Renal cortical epithelial cell (primary cell): ENCODE results near the gene SMIM10. TPM values are rescaled to one million over a fixed set of nuclear protein-coding genes. Genes with fewer than 3 reads are reported as not detected.
A peak's percentile ranks its signal among the peaks of the same experiment; 100 is the strongest.
"Not testable (repeated sequence)": the region's sequence is repeated elsewhere in the genome, so short reads cannot be mapped to it uniquely, and the experiment has no call there.

Experiments
- DNase-seq: peaks from one replicate; pipeline ENCODE4 v3.0.0-alpha.2; 2011; ENCODE audit warnings: low read depth
- total RNA-seq: library from RNA; depleted of rRNA; stranded (reverse); fragments of >200 nt; gene quantifications from 2 replicates; pipeline ENCODE4 v1.2.3, GENCODE V29; 2014

SMIM10 gene
- total RNA-seq, 1 donor from 2014 or later = 0.99 TPM

DNA sequence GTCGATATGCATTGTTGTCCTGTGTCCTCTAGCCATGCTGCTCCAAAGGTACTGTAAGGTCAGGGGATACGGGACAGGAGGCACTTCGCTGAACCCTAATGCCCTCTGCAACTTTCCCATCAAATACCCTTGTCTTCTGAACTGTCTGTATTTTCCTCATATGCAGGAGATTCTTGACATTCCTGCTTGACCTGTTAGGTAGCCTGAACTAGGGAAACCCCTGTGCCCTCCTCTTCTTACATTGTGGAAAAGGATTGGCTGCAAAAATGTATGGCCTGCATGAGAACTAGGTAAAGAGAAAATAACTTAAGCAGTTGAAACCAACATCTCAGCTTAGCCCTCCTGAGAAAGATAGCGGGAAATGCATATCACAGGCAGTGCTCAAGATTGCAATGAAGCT, 20.1 kb downstream of the SMIM10 start:
- no peak for DNase-seq

DNA sequence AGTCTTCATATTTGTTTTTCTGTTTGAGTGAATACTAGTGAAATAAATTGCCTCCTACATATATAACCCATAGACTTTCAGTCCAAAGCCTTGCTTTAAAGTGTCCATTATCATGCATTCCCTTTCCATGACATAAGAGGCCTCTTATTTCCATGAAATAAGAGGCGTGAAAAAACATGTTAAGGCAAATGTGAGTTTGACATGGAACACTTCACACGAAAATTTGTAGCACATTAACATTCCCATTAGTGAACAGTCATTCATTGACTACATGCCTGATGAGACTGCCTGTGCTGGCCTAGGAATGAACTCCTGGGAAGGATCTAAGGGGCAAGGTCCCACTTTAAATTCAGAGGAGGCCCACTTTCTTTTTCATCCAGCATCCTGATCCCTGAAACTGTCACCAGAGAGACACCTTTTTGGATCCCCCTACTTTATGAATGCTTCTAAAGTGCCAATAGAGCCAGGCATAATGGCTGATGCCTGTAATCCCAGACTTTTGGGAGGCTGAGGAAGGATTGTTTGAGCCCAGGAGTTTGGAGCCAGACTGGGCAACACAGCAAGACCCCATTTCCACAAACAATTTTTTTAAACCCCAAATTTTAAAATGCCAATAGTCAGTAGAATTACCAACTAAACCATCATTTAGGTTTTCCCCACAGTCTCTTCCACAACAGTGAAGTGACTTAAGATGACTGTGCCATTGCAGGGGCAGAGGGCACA, 24.9 kb downstream of the SMIM10 start:
- peak; percentile 23 for DNase-seq

GRCh38 chrX:135019890-135020289, 29.1 kb downstream of the SMIM10 start:
- not testable (repeated sequence) for DNase-seq

- not testable (repeated sequence) for DNase-seq
Measured at GRCh38 chrX:135023791-135024190, 33.0 kb downstream of the SMIM10 start.

DNA sequence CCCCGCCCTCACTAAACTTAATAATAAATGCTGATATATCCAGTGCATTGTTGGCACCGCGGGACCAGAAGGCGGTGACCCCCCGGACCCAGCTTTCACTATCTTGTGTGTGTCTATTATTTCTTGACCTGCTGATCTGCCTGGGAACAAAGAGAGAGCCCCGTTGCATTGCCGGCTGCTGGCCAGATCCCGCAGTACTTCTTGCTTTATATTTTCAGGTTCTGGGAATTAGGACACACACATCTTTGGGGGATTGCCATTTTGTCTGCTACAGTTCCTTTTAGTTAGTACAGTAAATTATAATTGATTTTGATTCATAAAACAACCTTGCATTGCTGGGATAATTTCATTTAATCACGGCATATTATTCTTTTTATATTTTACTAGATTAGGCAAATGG, 33.7 kb downstream of the SMIM10 start:
- no peak for DNase-seq

- DNase-seq = not testable (repeated sequence)
Measured at GRCh38 chrX:135030207-135030963, 39.6 kb downstream of the SMIM10 start.

GRCh38 chrX:135041149-135042123, 50.6 kb downstream of the SMIM10 start:
- DNase-seq = not testable (repeated sequence)

Other genes with a start within 250 kb of the SMIM10 start
- 7.1 and 26.5 TPM in 2 replicates for gene PABIR2, start 193.8 kb upstream of the SMIM10 start, total RNA-seq
- gene MOSPD1, start 75.7 kb upstream of the SMIM10 start, total RNA-seq = 32.1 and 32.5 TPM in 2 replicates
- 1.9 and 4.8 TPM in 2 replicates for gene RTL8B, start 31.6 kb downstream of the SMIM10 start, total RNA-seq
- 16.3 and 41.6 TPM in 2 replicates for gene RTL8C, start 41.4 kb downstream of the SMIM10 start, total RNA-seq
- 3.6 and 5.0 TPM in 2 replicates for gene RTL8A, start 61.1 kb downstream of the SMIM10 start, total RNA-seq
- 1.1 and 2.1 TPM in 2 replicates for gene SMIM10L2B, start 107.7 kb downstream of the SMIM10 start, total RNA-seq
- not detected in 2 replicates for gene ETDB, start 129.5 kb downstream of the SMIM10 start, total RNA-seq
- gene CT55, start 180.4 kb downstream of the SMIM10 start, total RNA-seq = not detected in 2 replicates